ENCODE measurements around the gene TTC21A. TPM values are rescaled to one million over a fixed set of nuclear protein-coding genes. Genes with fewer than 3 reads are reported as not detected.

TTC21A gene
- total RNA-seq, 1 experiment from 2014 or later, result 7.7 TPM

- no peak for DNase-seq (ENCODE audit: low read depth, low spot score)
- Histone ChIP-seq H3K4me1 (ENCODE audit: control insufficient read depth, insufficient read depth, low read length) (peaks cover 6% of the 10 kb centered on the region), H3K27me3 (ENCODE audit: control insufficient read depth, insufficient read depth, low read length) (no peaks in the 10 kb centered on the region), H3K4me3 (ENCODE audit: low read depth in 2 of 2, low read length in 2 of 2) (peak overlapping the region; percentile 81 to 82), H3K9me3 (ENCODE audit: control insufficient read depth, insufficient read depth, low read depth, low read length) (no peaks in the 10 kb centered on the region), H3K27ac (ENCODE audit: low read length) (peak overlapping the region; percentile 76), H3K36me3 (ENCODE audit: control insufficient read depth, insufficient read depth, low read length) (peaks cover 2% of the 10 kb centered on the region; the same call in 1 of the 2 replicates)
- no peak for TF ChIP-seq SIN3A (IDR thresholded peaks at IDR 0.05; ENCODE audit: borderline replicate concordance, insufficient read depth, low read depth, low read length)
- no peak for TF ChIP-seq REST (IDR thresholded peaks at IDR 0.05; ENCODE audit: insufficient read depth in 1 of 2, low read depth in 2 of 2, low read length in 1 of 2)
- no peak for TF ChIP-seq TCF7L2 (IDR thresholded peaks at IDR 0.05; ENCODE audit: low read depth, low read length)
- TF ChIP-seq POLR2AphosphoS5 (IDR thresholded peaks at IDR 0.05; ENCODE audit: low read depth, low read length), result no peak
- no peak for TF ChIP-seq CTCF (IDR thresholded peaks at IDR 0.05)
- in situ Hi-C loops (cut with HindIII; ENCODE audit: low pct_unique_long_range_greater_than_20kb, low sequenced_read_pairs), result no loop called here
- ChIA-PET CTCF (no interaction called here), POLR2A (interaction anchor here (0.6 kb wide), 1 partner anchor 71 kb away, joined by 5 read pairs; no protein-coding TSS in a partner anchor)
- intact Hi-C loops (cut with micrococcal nuclease; ENCODE audit: unreplicated experiment), result no loop called here
- BruUV-seq (replicated peaks), result no TSS peak
- ATAC-seq, result peak; percentile 70
Measured at GRCh38 chr3:39106851-39107387, 561 bp upstream of the TTC21A start.

- Histone ChIP-seq H3K36me3 (ENCODE audit: control insufficient read depth, insufficient read depth, low read length) (peaks cover 2% of the 10 kb centered on the region; the same call in 1 of the 2 replicates), H3K4me1 (ENCODE audit: control insufficient read depth, insufficient read depth, low read length) (peaks cover 6% of the 10 kb centered on the region), H3K9me3 (ENCODE audit: control insufficient read depth, insufficient read depth, low read depth, low read length) (no peaks in the 10 kb centered on the region), H3K4me3 (ENCODE audit: low read depth in 2 of 2, low read length in 2 of 2) (peak overlapping the region; percentile 81 to 82), H3K27me3 (ENCODE audit: control insufficient read depth, insufficient read depth, low read length) (no peaks in the 10 kb centered on the region), H3K27ac (ENCODE audit: low read length) (peak overlapping the region; percentile 74)
- in situ Hi-C loops (cut with HindIII; ENCODE audit: low pct_unique_long_range_greater_than_20kb, low sequenced_read_pairs), result no loop called here
- BruUV-seq (replicated peaks), result no TSS peak
- no peak for DNase-seq (ENCODE audit: low read depth, low spot score)
- ATAC-seq, result no peak
- TF ChIP-seq REST (IDR thresholded peaks at IDR 0.05; ENCODE audit: insufficient read depth in 1 of 2, low read depth in 2 of 2, low read length in 1 of 2) (no peak), POLR2AphosphoS5 (IDR thresholded peaks at IDR 0.05; ENCODE audit: low read depth, low read length) (no peak), CTCF (IDR thresholded peaks at IDR 0.05) (no peak), TCF7L2 (IDR thresholded peaks at IDR 0.05; ENCODE audit: low read depth, low read length) (no peak), SIN3A (IDR thresholded peaks at IDR 0.05; ENCODE audit: borderline replicate concordance, insufficient read depth, low read depth, low read length) (no peak)
- ChIA-PET CTCF (interaction anchor here (0.6 kb wide), 1 partner anchor 52 kb away, joined by 4 read pairs; no protein-coding TSS in a partner anchor), POLR2A (interaction anchor here (1.2 kb wide), 1 partner anchor 17 kb away, joined by 3 read pairs; no protein-coding TSS in a partner anchor)
- intact Hi-C loops (cut with micrococcal nuclease; ENCODE audit: unreplicated experiment), result no loop called here
Measured at GRCh38 chr3:39108200-39108710, 775 bp downstream of the TTC21A start.

Measured in Panc1 (cell line).